Measurements from ENCODE around the gene EOLA1. TPM values are rescaled to one million over a fixed set of nuclear protein-coding genes. Genes with fewer than 3 reads are reported as not detected.

EOLA1 gene
- total RNA-seq, 2 donors from 2014 or later, result 11.9 to 18.0 TPM

GRCh38 chrX:149504915-149505651, 35.7 kb upstream of the EOLA1 start, which contains the start of gene IDS:
Gene IDS, minus strand, starts transcription at chrX:149505306. Its CDS starts 169 bp downstream, at chrX:149505137.
- H3K9me3 ChIP-seq (ENCODE audit: control insufficient read depth, low read length), result no peaks in the 10 kb centered on the region
- H3K27ac ChIP-seq (ENCODE audit: low read depth, low read length), result peak within 1 kb of the TSS; percentile 66
- peaks cover 2% of the 10 kb centered on the region for H3K27me3 Mint-ChIP-seq (ENCODE audit: insufficient read depth)
- H3K4me3 ChIP-seq (ENCODE audit: low read length), result peak within 1 kb of the TSS; percentile 85
- peaks cover 18% of the 10 kb centered on the region for H3K36me3 Mint-ChIP-seq (ENCODE audit: low read depth)
- no peaks in the 10 kb centered on the region for H3K27me3 ChIP-seq (ENCODE audit: control insufficient read depth, insufficient read depth, low read length, poor library complexity, severe bottlenecking)
- peaks cover 16% of the 10 kb centered on the region for H3K36me3 ChIP-seq (ENCODE audit: control insufficient read depth, insufficient read depth, low read length)
- peaks cover 2% of the 10 kb centered on the region for H3K4me1 Mint-ChIP-seq
- peak within 1 kb of the TSS; percentile 62 for H3K9ac ChIP-seq (ENCODE audit: extremely low read depth, low read length, poor library complexity, severe bottlenecking)
- DNase-seq, result peak; percentile 93
- H3K9me3 Mint-ChIP-seq, result peaks cover 47% of the 10 kb centered on the region
- peak within 1 kb of the TSS; percentile 65 for H3K4me3 Mint-ChIP-seq
- 0% methylated on average over 52 of the region's 54 CpGs; no CpG with 5 or more reads in 1 of the 2 experiments for WGBS, 2 experiments (ENCODE audit: insufficient coverage in 1 of 2, insufficient read length in 1 of 2)
- H3K27ac Mint-ChIP-seq, result peak within 1 kb of the TSS; percentile 24
- H3K4me1 ChIP-seq (ENCODE audit: control insufficient read depth, insufficient read depth, low read length), result no peaks in the 10 kb centered on the region
- TF ChIP-seq CTCF (conservative IDR thresholded peaks at IDR 0.05), result no peak

DNA sequence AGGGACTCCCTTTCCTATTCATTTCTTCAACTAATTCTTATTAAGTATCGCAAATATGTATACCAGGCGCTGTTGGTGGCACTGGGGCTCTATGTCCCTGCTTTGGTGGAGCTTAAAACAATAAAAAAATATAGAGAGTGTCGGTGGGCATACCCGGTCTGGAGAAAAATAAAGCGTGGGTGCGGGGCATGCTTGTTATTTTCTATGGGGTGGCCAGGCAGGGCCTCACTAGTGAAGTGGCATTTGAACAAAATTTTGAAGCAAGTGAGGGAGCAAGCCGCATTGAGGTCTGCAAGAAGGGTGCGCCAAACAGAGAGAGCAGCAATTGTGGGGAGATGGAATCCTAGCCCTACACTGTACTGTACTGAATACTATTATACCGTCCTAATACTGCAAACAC, 35.1 kb upstream of the EOLA1 start:
- Histone ChIP-seq H3K27me3 (ENCODE audit: control insufficient read depth, insufficient read depth, low read length, poor library complexity, severe bottlenecking) (no peaks in the 10 kb centered on the region), H3K4me3 (ENCODE audit: low read length) (no peak overlapping the region), H3K27ac (ENCODE audit: low read depth, low read length) (no peak overlapping the region), H3K4me1 (ENCODE audit: control insufficient read depth, insufficient read depth, low read length) (no peaks in the 10 kb centered on the region), H3K9me3 (ENCODE audit: control insufficient read depth, low read length) (no peaks in the 10 kb centered on the region), H3K9ac (ENCODE audit: extremely low read depth, low read length, poor library complexity, severe bottlenecking) (no peak overlapping the region), H3K36me3 (ENCODE audit: control insufficient read depth, insufficient read depth, low read length) (peaks cover 10% of the 10 kb centered on the region)
- H3K4me3 Mint-ChIP-seq, result peak overlapping the region; percentile 65
- DNase-seq, result no peak
- peaks cover 13% of the 10 kb centered on the region for H3K36me3 Mint-ChIP-seq (ENCODE audit: low read depth)
- H3K27me3 Mint-ChIP-seq (ENCODE audit: insufficient read depth), result peaks cover 2% of the 10 kb centered on the region
- no peak overlapping the region for H3K27ac Mint-ChIP-seq
- WGBS, 2 experiments (ENCODE audit: insufficient coverage in 1 of 2, insufficient read length in 1 of 2), result 93% methylated on average over 5 to 9 of the region's 9 CpGs
- TF ChIP-seq CTCF (conservative IDR thresholded peaks at IDR 0.05), result no peak
- peaks cover 4% of the 10 kb centered on the region for H3K4me1 Mint-ChIP-seq
- peaks cover 48% of the 10 kb centered on the region for H3K9me3 Mint-ChIP-seq

DNA sequence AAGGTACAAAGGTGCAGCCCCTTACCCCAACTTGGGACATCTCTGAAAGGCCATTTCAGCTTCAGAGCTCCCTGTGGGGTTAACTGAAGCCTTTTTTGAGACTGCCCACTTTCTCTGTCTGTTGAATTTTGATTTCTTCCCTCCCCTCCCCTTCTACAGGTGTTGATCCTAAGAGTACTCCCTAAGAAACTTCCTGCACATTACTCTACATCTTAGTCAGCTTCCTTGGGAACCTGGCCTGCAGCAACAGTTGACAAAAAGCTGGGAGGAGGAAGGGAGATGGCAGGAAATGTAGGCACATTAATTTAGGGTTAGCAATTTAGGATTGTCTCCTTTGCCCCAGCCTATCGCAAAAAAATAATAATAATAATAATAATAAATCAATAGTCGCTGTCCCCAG, 34.5 kb upstream of the EOLA1 start:
- H3K4me1 ChIP-seq (ENCODE audit: control insufficient read depth, insufficient read depth, low read length), result no peaks in the 10 kb centered on the region
- Mint-ChIP-seq H3K27me3 (ENCODE audit: insufficient read depth) (peaks cover 2% of the 10 kb centered on the region), H3K4me3 (no peak overlapping the region), H3K9me3 (peaks cover 52% of the 10 kb centered on the region), H3K27ac (no peak overlapping the region), H3K4me1 (peaks cover 4% of the 10 kb centered on the region), H3K36me3 (ENCODE audit: low read depth) (peaks cover 10% of the 10 kb centered on the region)
- no peak overlapping the region for H3K4me3 ChIP-seq (ENCODE audit: low read length)
- TF ChIP-seq CTCF (conservative IDR thresholded peaks at IDR 0.05), result no peak
- DNase-seq, result no peak
- H3K27ac ChIP-seq (ENCODE audit: low read depth, low read length), result no peak overlapping the region
- H3K27me3 ChIP-seq (ENCODE audit: control insufficient read depth, insufficient read depth, low read length, poor library complexity, severe bottlenecking), result no peaks in the 10 kb centered on the region
- no peak overlapping the region for H3K9ac ChIP-seq (ENCODE audit: extremely low read depth, low read length, poor library complexity, severe bottlenecking)
- no peaks in the 10 kb centered on the region for H3K9me3 ChIP-seq (ENCODE audit: control insufficient read depth, low read length)
- H3K36me3 ChIP-seq (ENCODE audit: control insufficient read depth, insufficient read depth, low read length), result peaks cover 7% of the 10 kb centered on the region
- WGBS, 2 experiments (ENCODE audit: insufficient coverage in 1 of 2, insufficient read length in 1 of 2), result no CpG with 5 or more reads among the region's 2 CpGs

Data from endodermal cell (in vitro differentiated cells).